Measurements from ENCODE around the gene LIMCH1.

The LIMCH1 gene

DNA sequence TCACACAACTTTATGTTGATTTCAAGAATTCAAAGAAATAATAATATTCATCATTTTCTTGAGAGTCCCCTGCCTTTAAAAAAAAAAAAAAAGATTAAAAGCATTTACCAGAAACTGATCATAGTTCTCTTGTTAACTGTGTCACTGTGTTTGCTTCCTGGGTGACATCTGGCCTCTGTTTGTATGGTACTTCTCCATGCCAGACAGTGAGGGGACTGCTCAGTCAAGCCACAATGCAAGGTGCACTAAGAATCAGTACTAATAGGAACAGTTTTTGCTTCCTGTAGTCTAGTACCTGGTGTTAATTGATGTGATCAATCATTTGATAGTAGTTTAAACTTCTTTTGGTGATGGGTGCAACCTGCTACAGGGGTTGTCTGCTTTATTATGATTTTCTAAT, 133.0 kb downstream of the LIMCH1 start:
- no peaks in the 10 kb centered on the region for H3K9me3 Mint-ChIP-seq

DNA sequence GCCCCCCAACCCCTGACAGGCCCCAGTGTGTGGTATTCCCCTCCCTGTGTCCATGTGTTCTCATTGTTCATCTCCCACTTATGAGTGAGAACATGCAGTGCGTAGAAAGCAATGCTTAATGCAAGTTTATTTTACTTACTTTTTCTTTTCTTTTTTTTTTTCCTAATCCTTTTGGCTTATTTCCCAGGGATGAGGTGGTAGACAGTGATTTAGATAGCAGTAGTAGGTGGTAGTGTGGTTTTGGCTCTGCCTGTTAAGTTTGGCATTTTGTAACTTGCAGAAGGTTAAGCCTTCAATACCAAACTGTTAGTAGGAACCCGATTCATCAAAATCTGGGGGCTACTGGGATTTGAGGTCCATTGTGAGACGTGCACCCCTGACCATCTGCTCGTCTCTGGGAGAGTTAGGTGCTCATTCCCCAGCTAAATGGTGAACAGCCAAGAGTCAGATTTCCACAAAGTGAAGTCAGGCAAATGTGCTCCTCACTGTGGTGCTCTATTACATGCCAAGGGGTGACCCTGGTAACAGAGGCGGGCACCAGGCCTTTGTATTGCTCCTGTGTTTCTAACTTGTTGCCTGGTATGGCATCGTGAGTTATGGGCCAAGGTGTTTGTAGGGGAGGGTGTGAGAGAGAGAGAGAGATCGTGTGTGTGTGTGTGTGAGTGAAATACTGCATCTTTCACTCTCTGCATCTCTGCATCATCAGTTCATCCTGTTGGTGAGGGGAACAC, 140.3 kb downstream of the LIMCH1 start:
- H3K36me3 Mint-ChIP-seq (ENCODE audit: low read depth) = peaks cover 48% of the 10 kb centered on the region
- no peak overlapping the region for H3K4me3 Mint-ChIP-seq
- H3K4me1 Mint-ChIP-seq = no peaks in the 10 kb centered on the region
- H3K9me3 Mint-ChIP-seq = no peaks in the 10 kb centered on the region
- H3K27me3 Mint-ChIP-seq (ENCODE audit: low read depth, poor library complexity) = peaks cover 18% of the 10 kb centered on the region
- DNase-seq = no peak
- H3K27ac Mint-ChIP-seq = no peak overlapping the region
- TF ChIP-seq, protein P1, sequence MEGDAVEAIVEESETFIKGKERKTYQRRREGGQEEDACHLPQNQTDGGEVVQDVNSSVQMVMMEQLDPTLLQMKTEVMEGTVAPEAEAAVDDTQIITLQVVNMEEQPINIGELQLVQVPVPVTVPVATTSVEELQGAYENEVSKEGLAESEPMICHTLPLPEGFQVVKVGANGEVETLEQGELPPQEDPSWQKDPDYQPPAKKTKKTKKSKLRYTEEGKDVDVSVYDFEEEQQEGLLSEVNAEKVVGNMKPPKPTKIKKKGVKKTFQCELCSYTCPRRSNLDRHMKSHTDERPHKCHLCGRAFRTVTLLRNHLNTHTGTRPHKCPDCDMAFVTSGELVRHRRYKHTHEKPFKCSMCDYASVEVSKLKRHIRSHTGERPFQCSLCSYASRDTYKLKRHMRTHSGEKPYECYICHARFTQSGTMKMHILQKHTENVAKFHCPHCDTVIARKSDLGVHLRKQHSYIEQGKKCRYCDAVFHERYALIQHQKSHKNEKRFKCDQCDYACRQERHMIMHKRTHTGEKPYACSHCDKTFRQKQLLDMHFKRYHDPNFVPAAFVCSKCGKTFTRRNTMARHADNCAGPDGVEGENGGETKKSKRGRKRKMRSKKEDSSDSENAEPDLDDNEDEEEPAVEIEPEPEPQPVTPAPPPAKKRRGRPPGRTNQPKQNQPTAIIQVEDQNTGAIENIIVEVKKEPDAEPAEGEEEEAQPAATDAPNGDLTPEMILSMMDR (IDR thresholded peaks at IDR 0.05) = no peak

More for the DNA sequence above, 133.0 kb downstream of the LIMCH1 start:
- no peak overlapping the region for H3K27ac Mint-ChIP-seq
- DNase-seq = no peak
- no peak overlapping the region for H3K4me3 Mint-ChIP-seq
- H3K4me1 Mint-ChIP-seq = no peaks in the 10 kb centered on the region
- TF ChIP-seq, protein P1 (IDR thresholded peaks at IDR 0.05) = no peak
- peaks cover 35% of the 10 kb centered on the region for H3K36me3 Mint-ChIP-seq (ENCODE audit: low read depth)
- H3K27me3 Mint-ChIP-seq (ENCODE audit: low read depth, poor library complexity) = no peaks in the 10 kb centered on the region

DNA sequence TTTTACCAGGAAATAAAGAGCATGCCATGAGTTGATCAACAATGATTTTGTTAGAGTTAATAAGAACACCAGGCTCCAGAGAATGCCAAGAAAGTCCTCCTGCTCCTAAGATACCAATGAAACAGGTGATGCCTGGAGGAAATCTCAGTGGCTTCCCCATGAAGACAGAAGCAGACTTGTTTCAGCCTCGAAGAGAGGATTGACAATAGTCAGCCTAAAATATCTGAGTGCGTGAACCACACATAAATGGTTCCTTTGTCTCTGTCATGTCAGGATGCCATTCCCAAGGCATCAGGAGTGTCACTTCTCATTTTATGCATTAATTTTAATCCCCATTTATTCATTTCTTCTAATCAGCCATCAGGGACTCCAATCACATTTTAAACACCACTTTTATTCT, 141.0 kb downstream of the LIMCH1 start:
- no peak overlapping the region for H3K27ac Mint-ChIP-seq
- no peaks in the 10 kb centered on the region for H3K4me1 Mint-ChIP-seq
- H3K4me3 Mint-ChIP-seq = no peak overlapping the region
- H3K36me3 Mint-ChIP-seq (ENCODE audit: low read depth) = peaks cover 51% of the 10 kb centered on the region
- H3K27me3 Mint-ChIP-seq (ENCODE audit: low read depth, poor library complexity) = peaks cover 18% of the 10 kb centered on the region
- no peaks in the 10 kb centered on the region for H3K9me3 Mint-ChIP-seq
- DNase-seq = no peak
- TF ChIP-seq, protein P1 (IDR thresholded peaks at IDR 0.05) = no peak

DNA sequence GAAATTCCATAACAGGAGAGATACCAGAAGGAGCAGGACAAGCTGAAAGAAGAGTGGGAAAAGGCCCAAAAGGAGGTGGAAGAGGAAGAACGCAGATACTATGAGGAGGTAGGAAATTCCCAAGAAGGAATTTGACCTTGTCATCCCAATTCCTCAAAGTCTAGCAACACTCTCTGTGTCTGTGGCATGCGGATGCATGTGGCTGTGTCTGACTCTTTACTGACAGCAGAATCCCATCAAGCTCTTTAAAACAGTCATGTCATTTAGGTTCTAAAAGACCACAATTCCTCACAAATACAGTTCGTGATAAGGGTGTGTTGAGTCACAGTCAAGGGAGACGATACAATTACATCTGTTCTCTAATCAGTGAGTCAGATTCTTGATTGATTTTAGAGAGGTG, 142.0 kb downstream of the LIMCH1 start:
- DNase-seq = no peak
- Mint-ChIP-seq H3K4me3 (no peak overlapping the region), H3K4me1 (no peaks in the 10 kb centered on the region), H3K27ac (no peak overlapping the region), H3K36me3 (ENCODE audit: low read depth) (peaks cover 61% of the 10 kb centered on the region), H3K27me3 (ENCODE audit: low read depth, poor library complexity) (peaks cover 18% of the 10 kb centered on the region), H3K9me3 (no peaks in the 10 kb centered on the region)
- TF ChIP-seq, protein P1 (IDR thresholded peaks at IDR 0.05) = no peak

DNA sequence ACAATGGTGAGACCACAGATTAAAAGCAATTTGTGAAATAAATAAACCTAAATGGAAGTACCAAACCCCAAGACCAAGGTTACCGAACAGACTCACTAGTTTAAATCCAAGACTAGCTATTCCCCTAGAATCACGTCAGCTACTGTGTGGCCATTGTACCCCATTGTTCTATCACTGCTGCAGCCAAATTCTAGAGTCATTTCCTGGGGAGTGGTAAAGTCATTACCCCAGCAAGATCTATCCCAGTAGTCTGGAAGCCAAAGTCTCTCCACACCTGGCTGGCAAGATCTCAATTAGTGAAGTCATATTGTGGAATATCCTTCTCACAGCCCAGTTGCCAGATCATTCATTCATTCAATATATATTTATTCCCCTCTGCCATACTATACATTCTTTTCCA, 143.1 kb downstream of the LIMCH1 start:
- H3K36me3 Mint-ChIP-seq (ENCODE audit: low read depth) = peaks cover 62% of the 10 kb centered on the region
- no peak for DNase-seq
- TF ChIP-seq, protein P1 (IDR thresholded peaks at IDR 0.05) = no peak
- no peaks in the 10 kb centered on the region for H3K4me1 Mint-ChIP-seq
- no peaks in the 10 kb centered on the region for H3K9me3 Mint-ChIP-seq
- no peak overlapping the region for H3K27ac Mint-ChIP-seq
- H3K27me3 Mint-ChIP-seq (ENCODE audit: low read depth, poor library complexity) = peaks cover 18% of the 10 kb centered on the region
- H3K4me3 Mint-ChIP-seq = no peak overlapping the region

DNA sequence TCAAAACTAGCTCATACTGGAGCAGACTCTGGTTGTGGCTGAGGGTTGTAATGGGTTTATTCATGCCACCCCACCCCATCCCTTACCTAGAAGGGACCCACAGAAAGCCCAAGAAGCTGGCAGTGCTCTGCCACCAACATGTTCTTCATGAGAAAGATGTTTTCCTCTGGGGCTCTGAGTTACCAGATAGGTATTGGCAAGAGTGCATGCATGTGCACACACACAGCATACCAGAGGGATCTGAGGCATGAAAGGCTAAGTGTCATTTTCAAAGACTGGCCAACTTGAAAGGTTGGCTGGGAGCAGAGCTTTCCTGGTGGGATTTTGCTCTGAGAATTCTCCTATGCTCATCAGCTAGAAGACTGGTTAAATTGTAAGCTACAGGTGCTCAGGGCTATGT, 145.4 kb downstream of the LIMCH1 start:
- no peaks in the 10 kb centered on the region for H3K9me3 Mint-ChIP-seq
- H3K36me3 Mint-ChIP-seq (ENCODE audit: low read depth) = peaks cover 73% of the 10 kb centered on the region
- H3K4me3 Mint-ChIP-seq = no peak overlapping the region
- H3K27ac Mint-ChIP-seq = no peak overlapping the region
- peaks cover 19% of the 10 kb centered on the region for H3K27me3 Mint-ChIP-seq (ENCODE audit: low read depth, poor library complexity)
- TF ChIP-seq, protein P1 (IDR thresholded peaks at IDR 0.05) = no peak
- H3K4me1 Mint-ChIP-seq = no peaks in the 10 kb centered on the region
- DNase-seq = no peak
